HCT116 (cell line): ENCODE data around the gene C19orf44. TPM values are rescaled to one million over a fixed set of nuclear protein-coding genes. Genes with fewer than 3 reads are reported as not detected.

Experiments
- ATAC-seq: fragments of 200-7000 bp; cut with Tn5 transposase; 2 replicates; pipeline ENCODE4 v1.9.1; 2020; ENCODE audit warnings: mild to moderate bottlenecking, moderate library complexity
- BruUV-seq: library from RNA; stranded (reverse); fragments of 400-500 nt; replicated peaks from 2 replicates; lab custom pipeline; 2021; lab: Mats Ljungman, UMichigan
- CTCF ChIA-PET: fragments of 300-600 bp; sonication (Branson Sonifier 250); formaldehyde crosslinking; loops from one replicate; lab custom pipeline; 2021; ENCODE audit warnings: antibody characterized with exemption; lab: Charles Lee
- POLR2A ChIA-PET: fragments of 300-600, 350-600 bp; sonication (Branson Sonifier 250); formaldehyde crosslinking; loops from one replicate; lab custom pipeline; 2021; ENCODE audit warnings: antibody characterized with exemption; lab: Charles Lee
- RAD21 ChIA-PET, 2 experiments: fragments of 300-600 bp; sonication (Branson Sonifier 250); formaldehyde crosslinking; loops; one replicate each; lab custom pipeline; 2023; ENCODE audit warnings: low total read pairs in 2 of 2; ENCODE audit not compliant: uncharacterized antibody in 2 of 2, unreplicated experiment in 2 of 2, low non-redundant PET in 1 of 2; lab: Charles Lee
- DNase-seq: peaks from one replicate; pipeline ENCODE4 v3.0.0-alpha.2; 2010; ENCODE audit warnings: low read depth, low spot score
- H2AFZ ChIP-seq: fragments of 200-600 bp; shearing (Covaris generic), sonication (generic); 2 replicates; pipeline ENCODE4 v1.6.1; 2017; ENCODE audit warnings: low read depth, mixed run types, mixed read lengths, antibody characterized with exemption, low read length; ENCODE audit not compliant: poor library complexity, severe bottlenecking
- H3K27ac ChIP-seq: 2 replicates; pipeline ENCODE4 v1.5.1; 2012; ENCODE audit warnings: low read depth, low read length
- H3K27me3 ChIP-seq: fragments of 200-600 bp; sonication (generic); 2 replicates; pipeline ENCODE4 v1.6.1; 2016; ENCODE audit warnings: mixed run types, low read length, mixed read lengths; ENCODE audit not compliant: insufficient read depth
- H3K36me3 ChIP-seq, 2 experiments: fragments of 200-500 bp in 1 of 2; fragments of 200-600 bp in 1 of 2; sonication (Bioruptor generic) in 1 of 2; sonication (generic) in 1 of 2; 2 replicates each; pipeline versions ENCODE4 v1.5.1 to v1.6.1; 2014 to 2016; ENCODE audit warnings: low read length in 2 of 2, inconsistent platforms in 1 of 2, mixed read lengths in 1 of 2, mixed run types in 1 of 2; ENCODE audit not compliant: insufficient read depth in 2 of 2, control insufficient read depth in 1 of 2
- H3K4me1 ChIP-seq, 2 experiments: fragments of 200-600 bp in 1 of 2; sonication (generic) in 1 of 2; 2 replicates each; pipeline versions ENCODE4 v1.5.1 to v1.6.1; 2012 to 2017; ENCODE audit warnings: low read length in 2 of 2, inconsistent platforms in 1 of 2, mild to moderate bottlenecking in 1 of 2, mixed read lengths in 1 of 2, mixed run types in 1 of 2, moderate library complexity in 1 of 2; ENCODE audit not compliant: insufficient read depth in 2 of 2, control insufficient read depth in 1 of 2
- H3K4me2 ChIP-seq: fragments of 200-600 bp; sonication (generic); 2 replicates; pipeline ENCODE4 v1.6.1; 2017; ENCODE audit warnings: mixed run types, low read length, mixed read lengths
- H3K4me3 ChIP-seq, 2 experiments: fragments of 200-600 bp in 1 of 2; sonication (generic) in 1 of 2; replicated peaks in 1 of 2; 2 replicates each; pipeline ENCODE4 v1.5.1; 2011 to 2016; ENCODE audit warnings: low read length in 2 of 2, control low read depth in 1 of 2, low read depth in 1 of 2, mild to moderate bottlenecking in 1 of 2, mixed read lengths in 1 of 2, mixed run types in 1 of 2
- H3K79me2 ChIP-seq: fragments of 200-600 bp; sonication (generic); 2 replicates; pipeline ENCODE4 v1.6.1; 2017; ENCODE audit warnings: mild to moderate bottlenecking, mixed run types, low read length, moderate library complexity, mixed read lengths; ENCODE audit not compliant: insufficient read depth
- H3K9ac ChIP-seq: fragments of 200-600 bp; sonication (generic); 2 replicates; pipeline ENCODE4 v1.6.1; 2016; ENCODE audit warnings: low read length, mixed read lengths
- H3K9me2 ChIP-seq: fragments of 200-600 bp; sonication (generic), shearing (Covaris generic); 2 replicates; pipeline ENCODE4 v1.6.1; 2017; ENCODE audit warnings: mixed run types, mild to moderate bottlenecking, moderate library complexity; ENCODE audit not compliant: insufficient read depth
- H3K9me3 ChIP-seq, 2 experiments: fragments of 200-500 bp in 1 of 2; fragments of 200-600 bp in 1 of 2; sonication (Bioruptor generic) in 1 of 2; sonication (generic) in 1 of 2; 2 replicates each; pipeline ENCODE4 v1.6.1; 2014 to 2017; ENCODE audit warnings: low read length in 2 of 2, mixed read lengths in 2 of 2, inconsistent platforms in 1 of 2, low read depth in 1 of 2, mild to moderate bottlenecking in 1 of 2, mixed run types in 1 of 2, moderate library complexity in 1 of 2; ENCODE audit not compliant: control insufficient read depth in 1 of 2, insufficient read depth in 1 of 2
- H4K20me1 ChIP-seq: fragments of 200-600 bp; sonication (generic), shearing (Covaris generic); 2 replicates; pipeline ENCODE4 v1.6.1; 2017; ENCODE audit warnings: mixed run types, mild to moderate bottlenecking, moderate library complexity; ENCODE audit not compliant: insufficient read depth
- CTCF ChIP-seq, 3 experiments: fragments of 200-600 bp in 1 of 3; sonication (generic) in 1 of 3; IDR thresholded peaks in 2 of 3; conservative IDR thresholded peaks in 1 of 3; 2 replicates each; pipeline ENCODE4 v1.5.1; 2012 to 2017; ENCODE audit warnings: low read depth in 2 of 3, low read length in 2 of 3, antibody characterized with exemption in 1 of 3, borderline replicate concordance in 1 of 3, control low read depth in 1 of 3, mild to moderate bottlenecking in 1 of 3, mixed read lengths in 1 of 3, mixed run types in 1 of 3, moderate library complexity in 1 of 3; ENCODE audit not compliant: insufficient read depth in 1 of 3
- SIN3A ChIP-seq: IDR thresholded peaks from 2 replicates; pipeline ENCODE4 v1.6.1; 2012; ENCODE audit warnings: low read depth
- SRF ChIP-seq: IDR thresholded peaks from 2 replicates; pipeline ENCODE4 v1.6.1; 2012; ENCODE audit warnings: low read depth
- intact Hi-C: fragments of 100-400 bp; cut with micrococcal nuclease; formaldehyde crosslinking; loops from 2 replicates; pipeline ENCODE4 v1.10.0; 2022
- total RNA-seq: library from RNA; stranded (reverse); gene quantifications from one replicate; pipeline ENCODE4 v1.2.1, GENCODE V29; 2021; ENCODE audit not compliant: unreplicated experiment

C19orf44 gene
- total RNA-seq, 1 experiment from 2014 or later = 6.8 TPM

- Histone ChIP-seq H3K27me3 (no peaks in the 10 kb centered on the region), H3K9me2 (no peaks in the 10 kb centered on the region), H3K9ac (no peak overlapping the region), H3K4me3 (no peak overlapping the region), H3K27ac (no peak overlapping the region), H3K9me3 (no peaks in the 10 kb centered on the region), H3K79me2 (no peaks in the 10 kb centered on the region), H2AFZ (no peak overlapping the region), H3K4me2 (no peak overlapping the region), H3K36me3 (peaks cover 25 to 52% of the 10 kb centered on the region in 2 experiments; a peak in 3 of 4 replicates), H3K4me1 (no peaks in the 10 kb centered on the region), H4K20me1 (no peaks in the 10 kb centered on the region)
- BruUV-seq = TSS peak; percentile 78
- ChIA-PET CTCF (no interaction called here), POLR2A (no interaction called here), RAD21 (no interaction called here)
- no peak for TF ChIP-seq SIN3A
- intact Hi-C loops = no loop called here
- ATAC-seq (no peak), DNase-seq (no peak)
Observed at GRCh38 chr19:16518061-16518460, 21.9 kb downstream of the C19orf44 start.

GRCh38 chr19:16518483-16519229 is 22.5 kb downstream of the C19orf44 start:
- Histone ChIP-seq H3K36me3 (peaks cover 29 to 56% of the 10 kb centered on the region in 2 experiments; a peak in 3 of 4 replicates), H3K9me3 (no peaks in the 10 kb centered on the region), H3K4me3 (no peak overlapping the region), H3K27ac (no peak overlapping the region), H3K9ac (no peak overlapping the region), H2AFZ (no peak overlapping the region), H4K20me1 (no peaks in the 10 kb centered on the region), H3K9me2 (no peaks in the 10 kb centered on the region), H3K4me1 (no peaks in the 10 kb centered on the region), H3K79me2 (no peaks in the 10 kb centered on the region; the same call in 1 of the 2 replicates), H3K27me3 (no peaks in the 10 kb centered on the region), H3K4me2 (no peak overlapping the region)
- ATAC-seq (0 out of 2 replicates have a peak, but pooled peaks have one; percentile 12), DNase-seq (no peak)
- POLR2A ChIA-PET = no interaction called here
- RAD21 ChIA-PET = no interaction called here
- BruUV-seq = no TSS peak
- intact Hi-C loops = no loop called here
- CTCF ChIA-PET = no interaction called here
- TF ChIP-seq CTCF (IDR thresholded peaks at IDR 0.05 in 2 of 3, conservative IDR thresholded peaks at IDR 0.05 in 1 of 3; ENCODE audit: borderline replicate concordance in 1 of 3, insufficient read depth in 1 of 3, low read depth in 2 of 3, low read length in 2 of 3) (peak in 2 of 3 experiments; percentile 31 to 38; a peak in 3 of 6 replicates), SRF (no peak)
